ENCODE results near the gene AMOT.
"Not testable (repeated sequence)": the region's sequence is repeated elsewhere in the genome, so short reads cannot be mapped to it uniquely, and the experiment has no call there.

- TF ChIP-seq CTCF, EP300 (IDR thresholded peaks at IDR 0.05): not testable (repeated sequence)
Observed at GRCh38 chrX:112854901-112855300, 14.3 kb upstream of the AMOT start.

Measured in suprapubic skin (tissue), 3 donors.